K562 (cell line): Measurements from ENCODE around the gene CDC45. TPM values are rescaled to one million over a fixed set of nuclear protein-coding genes. Genes with fewer than 3 reads are reported as not detected.

Experiments used
- RB1 ChIP-seq: fragments of 450-650 bp; IDR thresholded peaks from 2 replicates; pipeline ENCODE4 v1.6.1; 2017; ENCODE audit warnings: low read depth, mild to moderate bottlenecking
- polyA plus RNA-seq, 8 experiments: library from polyadenylated mRNA; depleted of rRNA in 4 of 8; stranded (reverse) in 5 of 8; unstranded in 3 of 8; fragments of >200 nt; fragmentation: Nextera tagmentation in 2 of 8; fragmentation: Illumina TruSeq in 1 of 8; extraction: Ambion mirVana in 2 of 8; extraction: Trizol in 1 of 8; gene quantifications; 2 replicates each; pipeline versions ENCODE4 v1.2.1 to v1.2.3, GENCODE V29; 2011 to 2014; ENCODE audit warnings: inconsistent platforms in 1 of 8, missing spikeins in 1 of 8
- total RNA-seq, 7 experiments: library from RNA; depleted of rRNA in 6 of 7; stranded (reverse); fragments of >200 nt in 6 of 7; fragmentation: Illumina TruSeq in 2 of 7; extraction: Trizol in 2 of 7; gene quantifications; 2 replicates each; pipeline versions ENCODE4 v1.2.1 to v1.2.3, GENCODE V29; 2011 to 2021; ENCODE audit warnings: low replicate concordance in 1 of 7
- TF ChIP-seq, protein P1 (sequence below), 2 experiments: fragments of 450-650 bp in 1 of 2; sonication (generic) in 1 of 2; formaldehyde crosslinking in 1 of 2; IDR thresholded peaks; 2 replicates each; pipeline versions ENCODE4 v1.7.1 to v1.9.0; 2016 to 2022; ENCODE audit warnings: inconsistent platforms in 1 of 2, mild to moderate bottlenecking in 1 of 2, missing genetic modification reagents in 1 of 2

CDC45 gene
- total and polyA plus RNA-seq, 9 of the 15 experiments (the other 6 are each of a cell fraction or from before 2014, with no cell fraction given) = 251 to 580 (median 410) TPM

DNA sequence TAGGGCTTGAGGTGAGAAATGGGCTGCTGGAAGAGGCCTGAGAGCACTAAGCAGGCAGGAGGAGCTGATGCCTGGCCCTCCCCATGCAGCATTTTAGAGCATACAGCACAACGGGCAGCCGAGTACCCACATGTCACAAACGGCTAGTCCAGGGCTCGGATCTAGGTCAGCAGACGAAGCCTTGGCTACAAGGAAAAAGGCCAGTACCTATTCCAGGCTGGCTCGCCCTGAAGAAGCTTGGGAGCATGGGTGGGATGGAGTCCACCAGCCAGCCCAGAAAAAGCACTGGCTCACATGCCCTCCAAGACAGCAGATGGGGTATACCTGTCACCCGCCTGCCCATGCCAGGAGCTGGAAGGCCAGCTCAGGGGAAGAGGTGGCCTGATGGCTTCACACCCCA is 10.3 kb upstream of the CDC45 start (continued):
- no peak for TF ChIP-seq RB1
- TF ChIP-seq, protein P1, sequence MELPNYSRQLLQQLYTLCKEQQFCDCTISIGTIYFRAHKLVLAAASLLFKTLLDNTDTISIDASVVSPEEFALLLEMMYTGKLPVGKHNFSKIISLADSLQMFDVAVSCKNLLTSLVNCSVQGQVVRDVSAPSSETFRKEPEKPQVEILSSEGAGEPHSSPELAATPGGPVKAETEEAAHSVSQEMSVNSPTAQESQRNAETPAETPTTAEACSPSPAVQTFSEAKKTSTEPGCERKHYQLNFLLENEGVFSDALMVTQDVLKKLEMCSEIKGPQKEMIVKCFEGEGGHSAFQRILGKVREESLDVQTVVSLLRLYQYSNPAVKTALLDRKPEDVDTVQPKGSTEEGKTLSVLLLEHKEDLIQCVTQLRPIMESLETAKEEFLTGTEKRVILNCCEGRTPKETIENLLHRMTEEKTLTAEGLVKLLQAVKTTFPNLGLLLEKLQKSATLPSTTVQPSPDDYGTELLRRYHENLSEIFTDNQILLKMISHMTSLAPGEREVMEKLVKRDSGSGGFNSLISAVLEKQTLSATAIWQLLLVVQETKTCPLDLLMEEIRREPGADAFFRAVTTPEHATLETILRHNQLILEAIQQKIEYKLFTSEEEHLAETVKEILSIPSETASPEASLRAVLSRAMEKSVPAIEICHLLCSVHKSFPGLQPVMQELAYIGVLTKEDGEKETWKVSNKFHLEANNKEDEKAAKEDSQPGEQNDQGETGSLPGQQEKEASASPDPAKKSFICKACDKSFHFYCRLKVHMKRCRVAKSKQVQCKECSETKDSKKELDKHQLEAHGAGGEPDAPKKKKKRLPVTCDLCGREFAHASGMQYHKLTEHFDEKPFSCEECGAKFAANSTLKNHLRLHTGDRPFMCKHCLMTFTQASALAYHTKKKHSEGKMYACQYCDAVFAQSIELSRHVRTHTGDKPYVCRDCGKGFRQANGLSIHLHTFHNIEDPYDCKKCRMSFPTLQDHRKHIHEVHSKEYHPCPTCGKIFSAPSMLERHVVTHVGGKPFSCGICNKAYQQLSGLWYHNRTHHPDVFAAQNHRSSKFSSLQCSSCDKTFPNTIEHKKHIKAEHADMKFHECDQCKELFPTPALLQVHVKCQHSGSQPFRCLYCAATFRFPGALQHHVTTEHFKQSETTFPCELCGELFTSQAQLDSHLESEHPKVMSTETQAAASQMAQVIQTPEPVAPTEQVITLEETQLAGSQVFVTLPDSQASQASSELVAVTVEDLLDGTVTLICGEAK (IDR thresholded peaks at IDR 0.05) = no peak
- TF ChIP-seq, protein P1 (CRISPR knock-in tag; IDR thresholded peaks at IDR 0.05) = 0 out of 2 replicates have a peak, but pooled peaks have one; percentile 15
